ENCODE data around the gene SP140. TPM values are rescaled to one million over a fixed set of nuclear protein-coding genes. Genes with fewer than 3 reads are reported as not detected.

Gene SP140
- total RNA-seq, 1 experiment from 2014 or later, result 1.1 TPM

DNA sequence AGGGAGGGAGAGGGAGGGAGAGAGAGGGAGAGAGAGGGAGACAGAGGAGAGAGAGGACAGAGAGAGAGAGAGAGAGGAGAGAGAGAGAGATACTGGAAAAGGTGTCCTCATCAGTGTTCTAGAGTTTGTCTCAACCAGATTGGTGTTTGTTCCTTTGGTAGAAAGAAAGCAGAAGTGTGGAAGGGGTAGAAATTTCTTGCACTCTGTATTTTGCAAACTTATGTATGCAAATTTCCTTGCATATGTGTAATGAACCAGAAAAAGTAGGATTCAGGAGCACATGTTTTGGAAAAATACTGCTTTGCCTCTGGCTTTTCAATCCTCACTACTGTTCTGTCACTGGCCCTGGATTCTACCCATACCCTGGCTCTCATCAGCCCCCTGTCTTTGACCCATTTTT, 1.1 kb upstream of the SP140 start:
- ChIA-PET CTCF (no interaction called here), POLR2A (interaction anchor here (0.6 kb wide), 1 partner anchor 431 kb away, joined by 3 read pairs; no protein-coding TSS in a partner anchor)
- intact Hi-C loops (cut with micrococcal nuclease; ENCODE audit: unreplicated experiment) (no loop called here), in situ Hi-C loops (cut with HindIII; ENCODE audit: low pct_unique_long_range_greater_than_20kb, low sequenced_read_pairs) (no loop called here)
- no peaks in the 10 kb centered on the region for H3K9me3 ChIP-seq (ENCODE audit: control insufficient read depth, insufficient read depth, low read depth, low read length)
- no peaks in the 10 kb centered on the region for H3K27me3 ChIP-seq (ENCODE audit: control insufficient read depth, insufficient read depth, low read length)
- H3K36me3 ChIP-seq (ENCODE audit: control insufficient read depth, insufficient read depth, low read length), result no peaks in the 10 kb centered on the region
- TF ChIP-seq, protein P1, sequence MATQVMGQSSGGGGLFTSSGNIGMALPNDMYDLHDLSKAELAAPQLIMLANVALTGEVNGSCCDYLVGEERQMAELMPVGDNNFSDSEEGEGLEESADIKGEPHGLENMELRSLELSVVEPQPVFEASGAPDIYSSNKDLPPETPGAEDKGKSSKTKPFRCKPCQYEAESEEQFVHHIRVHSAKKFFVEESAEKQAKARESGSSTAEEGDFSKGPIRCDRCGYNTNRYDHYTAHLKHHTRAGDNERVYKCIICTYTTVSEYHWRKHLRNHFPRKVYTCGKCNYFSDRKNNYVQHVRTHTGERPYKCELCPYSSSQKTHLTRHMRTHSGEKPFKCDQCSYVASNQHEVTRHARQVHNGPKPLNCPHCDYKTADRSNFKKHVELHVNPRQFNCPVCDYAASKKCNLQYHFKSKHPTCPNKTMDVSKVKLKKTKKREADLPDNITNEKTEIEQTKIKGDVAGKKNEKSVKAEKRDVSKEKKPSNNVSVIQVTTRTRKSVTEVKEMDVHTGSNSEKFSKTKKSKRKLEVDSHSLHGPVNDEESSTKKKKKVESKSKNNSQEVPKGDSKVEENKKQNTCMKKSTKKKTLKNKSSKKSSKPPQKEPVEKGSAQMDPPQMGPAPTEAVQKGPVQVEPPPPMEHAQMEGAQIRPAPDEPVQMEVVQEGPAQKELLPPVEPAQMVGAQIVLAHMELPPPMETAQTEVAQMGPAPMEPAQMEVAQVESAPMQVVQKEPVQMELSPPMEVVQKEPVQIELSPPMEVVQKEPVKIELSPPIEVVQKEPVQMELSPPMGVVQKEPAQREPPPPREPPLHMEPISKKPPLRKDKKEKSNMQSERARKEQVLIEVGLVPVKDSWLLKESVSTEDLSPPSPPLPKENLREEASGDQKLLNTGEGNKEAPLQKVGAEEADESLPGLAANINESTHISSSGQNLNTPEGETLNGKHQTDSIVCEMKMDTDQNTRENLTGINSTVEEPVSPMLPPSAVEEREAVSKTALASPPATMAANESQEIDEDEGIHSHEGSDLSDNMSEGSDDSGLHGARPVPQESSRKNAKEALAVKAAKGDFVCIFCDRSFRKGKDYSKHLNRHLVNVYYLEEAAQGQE (IDR thresholded peaks at IDR 0.05; ENCODE audit: insufficient read depth in 1 of 2, low read depth in 2 of 2, low read length in 1 of 2), result no peak
- TF ChIP-seq SIN3A (IDR thresholded peaks at IDR 0.05; ENCODE audit: borderline replicate concordance, insufficient read depth, low read depth, low read length) (no peak), TCF7L2 (IDR thresholded peaks at IDR 0.05; ENCODE audit: low read depth, low read length) (no peak), POLR2AphosphoS5 (IDR thresholded peaks at IDR 0.05; ENCODE audit: low read depth, low read length) (no peak)
- TF ChIP-seq, protein P2, sequence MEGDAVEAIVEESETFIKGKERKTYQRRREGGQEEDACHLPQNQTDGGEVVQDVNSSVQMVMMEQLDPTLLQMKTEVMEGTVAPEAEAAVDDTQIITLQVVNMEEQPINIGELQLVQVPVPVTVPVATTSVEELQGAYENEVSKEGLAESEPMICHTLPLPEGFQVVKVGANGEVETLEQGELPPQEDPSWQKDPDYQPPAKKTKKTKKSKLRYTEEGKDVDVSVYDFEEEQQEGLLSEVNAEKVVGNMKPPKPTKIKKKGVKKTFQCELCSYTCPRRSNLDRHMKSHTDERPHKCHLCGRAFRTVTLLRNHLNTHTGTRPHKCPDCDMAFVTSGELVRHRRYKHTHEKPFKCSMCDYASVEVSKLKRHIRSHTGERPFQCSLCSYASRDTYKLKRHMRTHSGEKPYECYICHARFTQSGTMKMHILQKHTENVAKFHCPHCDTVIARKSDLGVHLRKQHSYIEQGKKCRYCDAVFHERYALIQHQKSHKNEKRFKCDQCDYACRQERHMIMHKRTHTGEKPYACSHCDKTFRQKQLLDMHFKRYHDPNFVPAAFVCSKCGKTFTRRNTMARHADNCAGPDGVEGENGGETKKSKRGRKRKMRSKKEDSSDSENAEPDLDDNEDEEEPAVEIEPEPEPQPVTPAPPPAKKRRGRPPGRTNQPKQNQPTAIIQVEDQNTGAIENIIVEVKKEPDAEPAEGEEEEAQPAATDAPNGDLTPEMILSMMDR (IDR thresholded peaks at IDR 0.05), result no peak
- no peaks in the 10 kb centered on the region for H3K4me1 ChIP-seq (ENCODE audit: control insufficient read depth, insufficient read depth, low read length)
- ATAC-seq (no peak), DNase-seq (ENCODE audit: low read depth, low spot score) (no peak)
- no TSS peak for BruUV-seq (replicated peaks)
- H3K4me3 ChIP-seq (ENCODE audit: low read depth in 2 of 2, low read length in 2 of 2), result no peak overlapping the region
- no peak overlapping the region for H3K27ac ChIP-seq (ENCODE audit: low read length)

DNA sequence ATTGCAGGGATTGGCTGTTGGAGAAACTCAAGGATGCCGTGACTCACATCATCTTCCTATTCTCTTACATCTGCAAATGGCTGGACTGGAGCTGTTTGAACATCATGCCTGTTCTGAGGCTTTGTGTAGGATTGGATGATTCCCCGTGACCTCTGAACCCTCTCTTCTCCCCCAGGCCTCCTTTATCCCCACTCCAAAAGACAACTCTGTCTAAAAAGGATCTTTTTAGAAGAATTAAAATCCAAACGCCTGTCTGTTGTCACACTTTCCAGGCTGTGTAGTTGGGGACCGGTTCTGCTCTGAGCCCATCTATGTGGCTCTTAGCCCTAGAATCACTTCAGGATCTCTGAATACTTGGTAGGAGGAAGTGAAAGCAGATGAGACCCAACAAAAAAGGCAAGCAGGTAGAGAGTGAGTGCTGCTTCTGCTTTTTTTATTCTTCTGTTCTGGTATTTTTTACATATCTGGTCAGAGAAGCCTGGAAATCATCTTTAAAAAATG, 565 bp downstream of the SP140 start:
- intact Hi-C loops (cut with micrococcal nuclease; ENCODE audit: unreplicated experiment), result no loop called here
- ATAC-seq, result no peak
- TF ChIP-seq, protein P2 (IDR thresholded peaks at IDR 0.05), result no peak
- TF ChIP-seq, protein P1 (IDR thresholded peaks at IDR 0.05; ENCODE audit: insufficient read depth in 1 of 2, low read depth in 2 of 2, low read length in 1 of 2), result no peak
- TF ChIP-seq SIN3A (IDR thresholded peaks at IDR 0.05; ENCODE audit: borderline replicate concordance, insufficient read depth, low read depth, low read length), result no peak
- TF ChIP-seq POLR2AphosphoS5 (IDR thresholded peaks at IDR 0.05; ENCODE audit: low read depth, low read length), result no peak
- TF ChIP-seq TCF7L2 (IDR thresholded peaks at IDR 0.05; ENCODE audit: low read depth, low read length), result no peak
- no peak for DNase-seq (ENCODE audit: low read depth, low spot score)
- H3K36me3 ChIP-seq (ENCODE audit: control insufficient read depth, insufficient read depth, low read length), result no peaks in the 10 kb centered on the region
- H3K27me3 ChIP-seq (ENCODE audit: control insufficient read depth, insufficient read depth, low read length), result no peaks in the 10 kb centered on the region
- CTCF ChIA-PET, result no interaction called here
- BruUV-seq (replicated peaks), result no TSS peak
- no peak overlapping the region for H3K27ac ChIP-seq (ENCODE audit: low read length)
- POLR2A ChIA-PET, result no interaction called here
- H3K9me3 ChIP-seq (ENCODE audit: control insufficient read depth, insufficient read depth, low read depth, low read length), result peaks cover 3% of the 10 kb centered on the region; the same call in 1 of the 2 replicates
- no peaks in the 10 kb centered on the region for H3K4me1 ChIP-seq (ENCODE audit: control insufficient read depth, insufficient read depth, low read length)
- in situ Hi-C loops (cut with HindIII; ENCODE audit: low pct_unique_long_range_greater_than_20kb, low sequenced_read_pairs), result no loop called here
- no peak overlapping the region for H3K4me3 ChIP-seq (ENCODE audit: low read depth in 2 of 2, low read length in 2 of 2)
